BJ (cell line): ENCODE results near the gene LOX. TPM values are rescaled to one million over a fixed set of nuclear protein-coding genes. Genes with fewer than 3 reads are reported as not detected.

ENCODE experiments used
- CTCF ChIA-PET: fragments of 350-600 bp; formaldehyde crosslinking; extraction: SDS; loops from one replicate; lab custom pipeline; 2021; ENCODE audit warnings: antibody characterized with exemption, inconsistent platforms; lab: Yijun Ruan, JAX
- POLR2A ChIA-PET: fragments of 300-600 bp; sonication (Branson Sonifier 250); formaldehyde crosslinking; extraction: SDS; loops from one replicate; lab custom pipeline; 2021; ENCODE audit warnings: antibody characterized with exemption; lab: Charles Lee
- DNase-seq: peaks from one replicate; pipeline ENCODE4 v3.0.0-alpha.2; 2011; ENCODE audit warnings: low read depth
- H3K27me3 ChIP-seq: 2 replicates; pipeline ENCODE4 v1.6.0; 2011; ENCODE audit warnings: low read length; ENCODE audit not compliant: control insufficient read depth, insufficient read depth
- H3K36me3 ChIP-seq: 2 replicates; pipeline ENCODE4 v1.5.1; 2011; ENCODE audit warnings: low read length; ENCODE audit not compliant: control insufficient read depth, insufficient read depth
- H3K4me3 ChIP-seq: 2 replicates; pipeline ENCODE4 v1.5.1; 2011; ENCODE audit warnings: low read depth, mild to moderate bottlenecking, control low read depth, low read length
- CTCF ChIP-seq: IDR thresholded peaks from 2 replicates; pipeline ENCODE4 v1.5.1; 2011; ENCODE audit warnings: low read depth, mild to moderate bottlenecking, control low read depth, inconsistent platforms, low read length, moderate library complexity; ENCODE audit not compliant: insufficient read depth
- polyA plus RNA-seq: library from polyadenylated mRNA; depleted of rRNA; stranded (reverse); fragments of >200 nt; gene quantifications from 2 replicates; pipeline ENCODE4 v1.2.3, GENCODE V29; 2011

LOX gene
- polyA plus RNA-seq, 1 experiment: 668 TPM

GRCh38 chr5:122050959-122051358 is 27.1 kb downstream of the LOX start:
- ChIA-PET CTCF (no interaction called here), POLR2A (no interaction called here)
- H3K36me3 ChIP-seq: no peaks in the 10 kb centered on the region
- H3K27me3 ChIP-seq: no peaks in the 10 kb centered on the region
- no peak for DNase-seq
- no peak overlapping the region for H3K4me3 ChIP-seq
- no peak for TF ChIP-seq CTCF

DNA sequence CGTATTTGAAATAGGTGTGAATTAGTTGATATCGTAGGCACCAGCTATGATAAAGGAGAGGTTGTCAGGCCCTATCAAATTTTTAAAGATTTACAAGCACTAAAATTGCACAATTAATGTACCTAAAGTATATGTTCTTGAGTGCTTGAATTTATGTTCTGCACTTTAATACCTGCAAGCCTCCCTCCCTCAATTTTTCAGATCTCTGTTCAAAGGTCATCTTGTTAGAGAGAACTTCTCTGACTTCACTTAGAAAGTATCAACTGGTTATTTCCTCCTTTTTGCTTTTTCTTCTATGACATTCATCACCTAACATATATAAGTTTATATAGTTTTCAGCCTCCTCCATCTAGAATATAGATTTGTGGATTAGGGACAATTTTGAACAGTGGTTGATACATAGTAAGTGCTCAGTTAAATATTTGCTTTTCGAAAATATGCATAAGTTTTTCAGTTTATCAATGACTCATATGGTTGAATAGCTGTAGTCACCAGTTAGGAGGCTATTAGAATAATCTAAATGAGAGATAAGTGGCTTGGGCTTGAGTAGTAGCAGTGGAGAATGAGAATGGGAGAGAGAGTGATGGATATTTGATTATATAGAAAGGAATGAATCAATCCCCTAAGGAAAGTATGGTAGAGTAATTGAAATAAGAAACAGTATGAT is 37.3 kb downstream of the LOX start:
- DNase-seq: no peak
- H3K4me3 ChIP-seq: no peak overlapping the region
- no peaks in the 10 kb centered on the region for H3K27me3 ChIP-seq
- no peaks in the 10 kb centered on the region for H3K36me3 ChIP-seq
- TF ChIP-seq CTCF: no peak
- POLR2A ChIA-PET: no interaction called here
- CTCF ChIA-PET: interaction anchor here (1.5 kb wide), 1 partner anchor 16 kb away, joined by 4 read pairs; no protein-coding TSS in a partner anchor

DNA sequence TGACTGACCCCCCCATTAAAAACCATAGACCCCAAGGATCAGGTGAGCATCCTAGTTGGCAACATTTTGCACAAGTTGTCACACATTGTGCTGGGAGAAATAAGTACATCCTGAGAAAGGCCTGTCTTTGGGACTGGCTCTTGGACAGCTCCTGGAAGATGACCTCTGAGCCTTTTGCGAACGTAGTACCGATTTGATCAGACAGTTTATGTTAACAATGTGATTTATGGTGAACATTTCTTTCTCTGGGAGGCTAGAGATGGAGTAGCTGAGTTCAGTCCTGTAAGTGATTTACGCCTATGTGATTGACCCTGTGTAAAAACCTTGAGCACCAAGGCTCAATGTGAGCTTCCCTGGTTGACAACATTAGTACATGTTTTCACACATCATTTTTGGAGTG is 41.7 kb downstream of the LOX start:
- TF ChIP-seq CTCF: no peak
- no peak for DNase-seq

DNA sequence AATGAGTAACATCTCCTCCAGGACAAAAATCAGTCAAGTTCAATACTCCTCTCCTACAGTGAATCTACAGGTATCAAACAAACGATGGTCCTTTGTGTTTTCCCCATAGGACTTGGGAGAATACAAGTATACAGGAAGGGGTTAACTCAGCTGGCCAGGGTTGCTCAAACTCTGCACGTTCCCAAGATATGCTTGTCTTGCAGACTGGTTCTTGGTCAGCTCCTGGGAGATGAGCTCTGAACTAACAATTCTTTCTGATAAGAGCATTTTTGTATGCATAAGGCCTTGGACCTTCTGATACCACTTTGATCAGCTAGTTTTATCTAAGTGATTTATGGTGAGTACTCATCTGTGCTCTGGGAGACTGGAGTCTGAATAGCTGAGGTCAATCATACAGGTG is 42.1 kb downstream of the LOX start:
- POLR2A ChIA-PET: no interaction called here
- DNase-seq: no peak
- no peak overlapping the region for H3K4me3 ChIP-seq
- no peaks in the 10 kb centered on the region for H3K27me3 ChIP-seq
- H3K36me3 ChIP-seq: no peaks in the 10 kb centered on the region
- no peak for TF ChIP-seq CTCF
- CTCF ChIA-PET: interaction anchor here (1.0 to 1.4 kb wide), 3 partner anchors 10 to 42 kb away, joined by 3 read pairs; partner anchors contain the start of gene LOX

More for the DNA sequence above, 41.7 kb downstream of the LOX start:
- H3K36me3 ChIP-seq: no peaks in the 10 kb centered on the region
- ChIA-PET POLR2A (no interaction called here), CTCF (interaction anchor here (1.0 to 1.4 kb wide), 3 partner anchors 10 to 41 kb away, joined by 3 read pairs; partner anchors contain the start of gene LOX)
- H3K4me3 ChIP-seq: no peak overlapping the region
- no peaks in the 10 kb centered on the region for H3K27me3 ChIP-seq

GRCh38 chr5:122031836-122032235 is 46.2 kb downstream of the LOX start:
- TF ChIP-seq CTCF: no peak
- Histone ChIP-seq H3K4me3 (no peak overlapping the region), H3K27me3 (no peaks in the 10 kb centered on the region), H3K36me3 (no peaks in the 10 kb centered on the region)
- CTCF ChIA-PET: no interaction called here
- POLR2A ChIA-PET: no interaction called here
- no peak for DNase-seq
